Stimulated activated CD8-positive, alpha-beta memory T cell treated with anti-CD3 and anti-CD28 coated beads, Interleukin-12 subunit alpha, Interleukin-12 subunit beta, amount 100 ng/mL, for 4 hours (primary cell): ENCODE measurements around the gene FMNL2.

Experiments
- DNase-seq: peaks from one replicate; pipeline ENCODE4 v3.0.0-alpha.2; 2020; ENCODE audit warnings: low read depth

FMNL2 gene

DNA sequence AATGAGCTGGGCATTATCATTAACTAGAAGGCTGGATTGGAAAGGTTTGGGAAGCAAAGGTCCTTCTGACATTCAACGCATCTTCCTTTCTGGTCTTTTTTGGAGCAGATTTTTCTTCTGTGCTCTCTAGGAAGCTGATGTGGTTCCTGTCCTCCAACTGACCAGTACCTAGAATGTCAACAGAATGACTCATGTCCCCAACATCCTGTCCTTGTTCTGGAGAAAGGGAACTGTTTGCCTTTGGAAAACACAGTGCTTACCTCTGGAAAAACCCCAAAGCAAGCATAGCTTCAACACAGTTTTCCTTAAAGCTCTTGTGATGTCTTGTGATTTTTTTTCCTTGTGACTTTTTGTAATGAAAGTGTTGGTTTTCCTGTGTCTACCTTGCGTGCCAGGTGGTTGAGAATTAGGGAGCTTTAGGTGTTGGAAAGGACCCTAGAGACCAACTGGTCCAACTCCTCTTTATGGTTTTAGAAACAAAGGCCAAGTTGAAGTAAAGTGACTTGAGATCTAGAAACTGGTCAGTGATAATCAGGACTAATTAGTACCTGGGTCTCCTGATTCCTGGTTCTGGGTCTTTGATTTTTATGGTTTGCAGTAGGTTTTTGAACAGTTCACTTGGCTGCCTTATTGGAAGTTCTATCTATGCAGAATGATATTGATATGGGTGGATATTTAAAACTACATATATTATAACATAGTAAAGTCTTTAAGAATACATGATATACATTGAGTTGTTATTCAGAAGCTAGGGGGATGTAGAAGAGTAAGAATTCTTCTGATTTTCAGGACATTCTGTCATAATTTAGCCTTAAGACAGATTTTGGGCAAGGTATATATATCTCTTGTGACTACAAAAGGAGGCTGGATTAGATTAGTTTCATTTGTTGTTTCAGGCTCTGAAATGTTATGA is 70.5 kb downstream of the FMNL2 start:
- DNase-seq = no peak

DNA sequence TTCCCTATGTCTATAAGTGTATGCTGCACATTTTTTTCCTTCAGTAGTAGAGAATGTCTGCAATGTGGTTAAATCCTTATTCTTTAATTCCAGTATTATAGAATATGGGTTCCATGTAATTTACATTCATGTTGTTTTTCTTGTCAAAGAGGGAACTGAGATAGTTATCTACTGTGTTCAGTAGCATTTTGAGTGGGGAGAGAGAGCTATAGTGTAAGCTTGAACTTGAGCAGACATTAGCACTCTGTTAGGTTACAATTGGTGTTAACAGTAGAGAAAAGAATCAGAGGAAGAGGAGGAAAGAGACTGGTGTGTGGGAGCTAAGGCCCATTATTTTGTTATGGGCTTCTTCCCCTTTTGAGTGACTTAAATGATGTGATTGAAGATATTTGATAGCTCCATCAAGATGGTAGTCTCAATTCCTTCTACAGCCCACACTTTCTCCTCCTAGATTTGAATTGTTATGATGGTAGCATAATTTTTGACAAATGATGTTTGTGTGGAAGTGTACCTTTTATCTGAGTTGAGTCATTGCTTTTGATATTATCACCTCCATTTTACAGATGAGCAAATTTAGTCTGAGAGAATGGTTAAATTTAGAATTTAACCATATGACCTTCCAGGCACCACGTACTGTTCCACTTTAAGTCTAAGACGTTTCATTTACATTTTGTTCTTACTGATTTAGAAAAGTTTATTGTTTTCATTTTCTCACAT is 71.3 kb downstream of the FMNL2 start:
- no peak for DNase-seq

DNA sequence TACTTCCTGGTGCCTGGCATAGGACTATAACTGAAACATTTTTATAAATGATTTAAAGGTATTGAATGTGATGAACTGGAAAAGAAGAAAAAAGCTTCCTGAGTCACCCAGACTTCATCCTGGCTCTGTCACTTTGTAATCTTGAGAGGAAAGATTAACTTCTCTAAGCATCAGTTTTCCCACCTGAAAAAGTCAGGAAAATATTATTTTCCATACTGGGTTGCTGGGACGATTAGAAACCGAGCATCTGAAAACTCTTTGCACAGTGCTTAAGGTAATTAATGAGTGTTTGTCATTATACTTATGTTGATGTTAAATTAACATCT is 71.8 kb downstream of the FMNL2 start:
- DNase-seq = no peak

DNA sequence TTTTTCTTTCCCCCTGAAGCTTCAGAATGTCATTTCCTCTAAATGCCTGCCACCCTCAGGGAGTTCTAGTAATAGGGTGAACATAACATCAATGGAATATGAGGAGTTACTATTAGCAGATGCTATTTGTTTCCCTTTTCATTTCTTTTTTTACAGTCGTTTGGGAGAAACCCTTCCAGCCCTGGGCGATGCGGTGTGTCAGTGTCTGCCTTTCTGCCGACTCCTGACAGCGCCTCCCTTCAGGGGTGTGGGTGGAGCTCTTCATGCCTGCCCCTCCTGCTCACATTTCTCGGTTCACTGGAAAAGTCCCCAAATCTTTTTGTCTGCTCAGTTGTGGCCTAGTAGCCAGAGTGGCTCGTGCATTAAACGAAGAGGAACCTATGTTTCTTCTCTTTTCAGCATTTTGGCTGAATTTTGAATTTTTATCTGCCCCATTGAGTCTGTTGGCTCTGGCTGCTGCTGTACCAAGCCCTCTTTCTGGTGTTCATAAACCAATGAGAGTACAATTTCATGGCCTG is 72.3 kb downstream of the FMNL2 start:
- no peak for DNase-seq

DNA sequence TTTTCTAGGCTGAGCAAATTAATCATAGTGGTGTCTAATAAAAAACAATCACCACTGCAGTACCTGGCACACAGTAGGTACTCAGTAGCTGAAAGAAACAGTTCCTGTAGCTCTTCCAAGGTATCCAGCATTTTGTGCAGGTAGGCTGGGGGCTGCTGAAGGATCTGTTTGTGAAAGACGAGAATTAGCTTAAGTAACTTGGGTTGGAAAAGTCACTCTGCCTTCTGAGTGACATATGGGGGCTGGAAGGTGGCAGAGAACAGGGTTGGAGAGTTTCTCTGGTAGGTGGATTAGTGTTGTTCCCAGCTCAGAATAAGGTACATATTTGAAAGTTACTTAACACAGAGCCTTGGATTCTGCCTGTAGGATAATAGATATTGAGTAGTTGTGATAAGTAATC is 72.8 kb downstream of the FMNL2 start:
- DNase-seq = no peak

DNA sequence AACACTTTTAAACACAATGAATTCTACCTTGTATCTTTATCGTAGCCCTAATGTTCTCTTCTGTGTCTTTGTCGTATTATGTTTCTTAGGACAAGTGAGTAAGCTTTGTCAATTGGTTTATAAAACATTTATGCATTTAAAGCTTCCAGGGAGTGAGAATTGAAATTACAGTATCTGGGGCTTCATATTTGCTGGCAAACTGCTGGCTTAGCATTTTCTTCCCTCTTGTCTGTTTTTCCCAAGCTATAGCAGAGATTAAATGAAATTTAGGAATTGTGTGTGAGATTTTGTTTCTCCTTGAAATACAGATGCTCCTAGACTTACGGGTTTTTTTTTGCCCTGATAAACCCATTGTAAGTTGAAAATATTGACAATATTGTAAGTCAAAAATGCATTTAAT is 73.3 kb downstream of the FMNL2 start:
- no peak for DNase-seq

DNA sequence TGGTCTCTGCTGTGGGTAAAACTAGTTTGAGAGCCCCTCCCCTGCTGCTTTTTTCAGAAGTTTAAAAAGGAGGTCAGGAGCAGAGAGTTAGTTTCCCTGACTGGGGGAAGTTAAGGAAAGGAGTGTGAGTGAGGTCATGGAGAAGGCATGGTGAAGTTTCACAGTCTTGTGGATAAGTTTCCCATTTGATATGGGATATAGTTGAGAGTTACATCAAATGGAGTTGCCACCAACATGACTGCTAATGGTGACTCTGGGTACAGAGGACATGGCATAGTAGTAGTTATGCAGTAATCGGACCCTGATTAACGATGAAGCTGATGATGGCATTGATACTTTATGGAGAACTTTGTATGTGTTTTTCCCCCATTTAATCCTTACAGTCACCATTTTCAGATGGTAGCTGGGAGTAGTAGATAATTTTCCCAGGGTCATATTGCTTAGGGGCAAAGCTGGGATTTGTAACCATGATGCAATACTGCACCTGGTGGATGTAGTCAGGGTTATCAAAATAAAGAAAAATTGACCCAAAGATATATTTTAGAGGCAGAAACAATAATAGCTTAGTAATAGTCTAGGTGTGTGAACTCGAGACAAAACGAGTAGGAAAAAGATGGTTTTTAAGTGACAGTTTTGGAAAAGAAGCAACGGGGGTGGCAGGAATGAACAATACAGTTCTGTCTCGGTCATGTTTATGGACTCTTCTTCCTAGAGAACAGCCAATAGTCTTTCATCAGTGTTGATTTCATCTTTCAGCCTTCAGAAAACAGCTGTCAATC is 74.6 kb downstream of the FMNL2 start:
- DNase-seq = no peak

DNA sequence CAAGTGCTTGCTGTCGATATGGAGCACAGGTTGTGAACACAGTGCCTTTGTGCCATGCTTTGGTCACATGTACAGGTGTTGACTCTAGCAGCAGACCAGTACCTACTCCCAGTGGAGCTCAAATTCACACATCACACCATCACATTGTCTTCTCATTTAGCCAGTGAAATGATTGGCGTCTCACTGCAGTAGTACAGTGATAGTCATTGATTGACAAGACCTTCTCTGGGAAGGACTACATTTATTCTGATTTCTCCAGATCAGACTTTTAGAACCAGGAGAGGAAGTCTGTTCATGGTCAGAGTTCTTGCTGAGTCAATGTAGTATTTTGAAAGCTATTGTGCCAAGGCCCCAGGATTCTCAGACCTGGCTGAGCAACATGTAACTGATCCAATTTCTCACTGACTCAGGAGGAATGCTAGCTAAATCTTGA is 75.2 kb downstream of the FMNL2 start:
- DNase-seq = no peak

DNA sequence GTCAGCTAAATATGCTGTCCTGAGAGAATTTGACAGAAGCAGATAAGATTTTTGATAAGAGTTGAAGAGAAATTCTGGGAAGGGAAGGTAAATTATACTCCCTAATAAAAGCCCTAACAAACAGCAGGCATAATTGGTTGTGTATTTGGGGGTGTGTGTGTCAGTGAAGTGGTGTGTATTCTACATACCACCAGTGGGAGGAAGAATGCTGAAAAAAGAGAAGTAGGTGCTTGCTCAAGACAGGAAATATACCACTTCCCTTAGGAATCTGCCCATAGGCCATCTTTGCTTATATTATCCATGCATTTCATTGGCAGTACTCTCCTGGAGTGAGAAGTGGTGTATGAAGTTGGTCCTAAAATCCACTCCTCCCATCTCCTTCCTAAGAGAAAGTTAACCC is 76.2 kb downstream of the FMNL2 start:
- DNase-seq = no peak

DNA sequence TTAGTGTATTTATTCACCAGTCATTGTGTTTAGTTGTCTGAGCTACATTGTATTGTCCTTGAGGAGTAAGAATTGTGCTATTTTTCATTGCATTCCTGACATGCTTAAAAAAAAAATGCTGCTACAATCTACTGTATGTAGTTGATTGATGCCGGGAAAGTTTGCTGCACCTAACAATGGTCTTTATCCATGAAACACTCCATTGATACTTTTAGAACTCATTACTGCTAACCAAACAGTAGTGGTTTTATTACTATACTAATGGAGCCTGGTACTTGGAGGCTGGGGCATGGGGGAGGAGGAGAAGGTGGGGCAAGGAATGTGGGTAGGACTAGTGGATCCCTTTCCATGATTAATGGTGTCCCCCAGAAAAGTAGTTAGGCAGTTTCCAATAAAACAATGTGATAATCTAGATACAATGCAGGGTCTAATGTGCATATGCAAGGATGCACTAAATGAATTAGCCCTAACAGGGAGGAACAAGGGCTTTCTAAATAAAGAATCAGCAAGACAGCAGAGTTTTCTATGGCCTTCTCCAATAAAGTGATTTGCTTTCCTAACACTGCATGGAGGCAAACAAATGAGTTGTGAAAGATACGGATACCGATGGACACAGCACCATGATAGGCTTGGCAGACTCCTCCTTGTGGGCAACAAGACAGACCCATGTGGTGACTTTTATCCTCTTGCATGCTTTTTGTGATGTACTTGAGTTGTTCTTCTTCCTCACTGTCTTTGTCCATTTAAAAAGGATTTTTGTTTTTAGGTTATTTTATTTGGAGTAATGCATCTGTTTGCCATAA is 78.5 kb downstream of the FMNL2 start:
- DNase-seq = no peak

DNA sequence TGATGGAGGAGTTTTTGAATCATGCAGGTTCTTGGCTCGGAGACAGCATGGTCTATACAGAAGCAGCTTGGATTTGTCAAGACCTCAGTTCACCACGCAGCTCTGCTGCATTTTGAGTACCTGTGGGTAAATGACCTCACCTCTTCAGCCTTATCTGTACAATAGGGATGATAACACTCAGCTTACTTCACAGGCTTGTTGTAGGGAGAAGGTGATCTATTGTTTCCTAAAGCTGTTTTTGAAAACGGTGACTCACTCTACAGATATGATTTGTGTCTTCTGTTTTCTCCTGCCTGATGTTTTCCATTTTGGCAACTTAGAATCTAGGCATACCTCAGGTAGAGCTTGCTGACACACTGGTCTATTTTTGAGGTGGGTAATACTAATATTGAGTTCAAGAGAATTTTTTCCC is 80.3 kb downstream of the FMNL2 start:
- no peak for DNase-seq

DNA sequence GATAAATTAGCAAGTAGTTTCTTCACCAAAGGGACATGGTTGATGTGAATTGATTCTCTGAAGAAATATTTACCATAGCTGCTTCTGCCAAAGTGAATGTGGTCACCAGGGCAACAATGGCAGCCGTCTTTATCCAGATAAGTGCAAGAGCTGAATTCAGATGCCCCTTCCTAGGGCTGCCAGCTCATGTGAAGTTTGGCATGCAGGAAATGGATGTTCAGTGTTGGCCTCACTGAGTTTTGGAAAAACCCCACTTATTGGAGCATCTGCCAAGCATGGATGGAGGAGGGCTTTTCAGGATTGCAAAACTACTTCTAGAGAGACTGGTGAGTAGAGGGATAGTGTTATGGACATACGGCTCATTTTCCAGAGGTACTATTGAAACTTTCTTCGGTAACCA is 80.8 kb downstream of the FMNL2 start:
- no peak for DNase-seq

DNA sequence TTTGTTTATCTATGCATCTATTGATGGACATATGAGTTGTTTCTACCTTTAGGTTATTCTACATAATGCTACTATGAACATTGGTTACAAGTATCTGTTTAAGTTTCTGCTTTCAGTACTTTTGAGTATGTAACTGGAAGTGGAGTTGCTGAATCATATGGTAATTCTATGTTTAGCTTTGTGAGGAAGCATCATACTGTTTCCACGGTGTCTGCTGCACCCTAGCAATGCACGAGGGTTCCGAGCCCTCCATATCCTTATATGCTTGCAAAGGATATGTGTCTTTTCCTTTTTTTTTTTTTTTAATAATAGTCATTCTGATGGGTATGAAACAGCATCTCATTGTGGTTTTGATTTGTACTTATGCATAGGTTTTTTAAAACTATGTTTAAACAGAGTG is 83.7 kb downstream of the FMNL2 start:
- no peak for DNase-seq

DNA sequence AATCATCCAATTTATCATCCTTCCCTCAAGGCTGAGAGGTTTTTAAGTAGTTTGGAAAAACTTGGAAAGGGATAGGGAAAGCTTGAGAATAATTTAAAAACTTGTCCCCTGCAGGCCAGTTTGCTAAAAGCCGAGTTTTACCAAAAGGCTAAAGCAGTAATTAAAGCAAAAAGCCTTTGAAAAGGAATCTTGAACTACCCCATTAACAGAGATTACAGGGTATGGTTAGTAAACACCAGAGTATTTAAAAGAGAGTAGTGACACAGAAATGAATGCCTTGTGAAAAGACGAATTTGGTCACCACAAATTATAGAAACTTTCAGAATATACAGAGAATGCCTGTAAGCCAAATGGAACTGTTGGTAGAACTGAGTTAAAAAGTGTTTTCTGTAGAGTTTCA is 85.0 kb downstream of the FMNL2 start:
- no peak for DNase-seq

DNA sequence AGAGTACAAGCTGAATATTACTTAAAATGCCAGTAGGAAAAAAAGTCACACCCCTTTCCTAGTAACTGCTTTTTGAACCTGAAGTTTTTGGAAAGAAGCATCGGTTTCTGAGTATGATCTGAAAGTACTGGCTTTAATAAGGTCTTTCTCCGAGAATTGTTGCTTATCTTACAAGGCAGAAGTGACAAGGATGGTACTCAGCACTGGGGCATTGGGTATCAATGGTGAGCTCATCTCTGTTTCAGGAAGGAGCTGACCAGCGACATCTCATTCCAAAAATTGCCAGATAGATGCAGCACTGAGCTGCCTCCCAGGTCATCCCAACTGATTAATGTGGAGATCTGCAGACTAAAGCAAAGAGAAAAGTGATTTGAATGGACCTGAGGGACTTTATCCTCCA is 85.4 kb downstream of the FMNL2 start:
- DNase-seq = no peak

DNA sequence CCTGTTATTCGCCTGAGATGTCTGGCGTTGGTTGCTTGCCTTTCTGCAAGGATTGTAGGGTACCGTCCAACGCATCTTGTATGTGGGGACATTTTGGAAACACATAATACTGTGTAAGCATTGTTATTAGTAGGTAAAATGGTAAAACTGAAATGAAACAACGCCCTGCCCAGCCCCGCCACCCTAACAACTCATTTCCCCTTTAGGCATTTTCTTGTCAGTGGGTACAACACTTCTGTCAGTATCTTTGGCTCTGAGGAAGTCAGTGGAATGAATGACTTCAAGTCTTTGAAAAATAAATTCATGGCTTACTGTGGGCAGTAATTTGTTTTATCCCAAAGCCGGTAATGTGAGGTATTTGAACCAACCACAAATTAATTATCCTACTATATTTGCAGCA is 86.0 kb downstream of the FMNL2 start:
- DNase-seq = no peak

DNA sequence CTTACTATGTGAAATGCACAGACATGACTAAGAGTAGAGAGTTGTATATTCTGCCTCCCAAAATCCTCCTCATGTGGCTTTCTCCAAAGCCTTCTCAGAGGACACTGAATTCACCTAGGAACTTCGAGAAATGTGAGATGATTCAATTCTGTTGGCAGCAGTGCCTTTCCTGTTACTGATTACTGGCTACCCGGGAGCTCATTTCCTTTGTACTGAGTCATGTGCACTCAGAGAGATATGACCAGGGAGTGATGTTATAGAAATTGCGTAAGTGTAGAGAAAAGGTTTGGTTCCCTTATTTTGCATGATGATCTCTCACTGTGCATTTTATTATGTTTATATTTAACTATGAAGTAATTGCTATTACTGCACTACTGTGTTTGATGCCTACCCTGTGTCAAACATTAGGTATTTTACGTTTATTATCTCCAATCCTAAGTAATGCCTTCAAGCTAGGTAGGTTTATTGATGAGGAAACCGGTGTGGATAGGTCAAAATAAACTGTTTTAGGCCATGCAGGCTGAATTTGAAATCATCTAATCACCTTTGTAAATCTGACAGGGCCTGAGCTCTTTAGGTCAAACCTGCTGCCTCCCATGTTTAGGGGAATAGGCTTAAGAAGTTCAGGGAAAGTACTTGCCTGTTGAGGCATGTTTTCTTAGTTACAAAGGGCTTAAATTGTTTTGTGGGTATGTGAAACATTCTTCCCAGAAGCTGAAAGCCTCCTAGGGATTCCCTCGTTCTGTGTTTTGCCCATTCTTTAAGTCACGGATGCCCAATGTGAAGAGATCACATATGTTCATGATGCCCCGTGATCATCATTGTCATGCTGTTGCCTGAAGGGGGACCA is 86.8 kb downstream of the FMNL2 start:
- DNase-seq = no peak

DNA sequence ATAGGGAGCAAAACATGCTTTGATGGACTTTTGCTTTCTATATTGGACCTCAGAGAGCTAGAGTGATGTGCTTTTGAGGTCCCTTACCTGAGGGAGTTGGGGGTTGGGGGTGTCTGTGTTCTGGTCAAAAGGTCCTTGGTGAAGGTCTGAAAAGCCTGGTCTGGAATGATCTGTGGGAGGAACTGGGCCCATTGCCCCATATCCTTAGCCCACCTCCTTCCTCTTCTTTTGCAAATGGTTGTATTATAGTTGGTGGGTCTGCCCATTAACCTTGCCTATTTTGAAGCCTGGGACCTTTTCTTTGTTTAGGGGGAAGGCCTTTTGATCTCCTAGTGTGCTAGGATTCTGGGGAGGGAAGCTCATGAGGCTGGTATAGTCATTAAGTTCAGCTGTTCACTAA is 88.7 kb downstream of the FMNL2 start:
- no peak for DNase-seq

DNA sequence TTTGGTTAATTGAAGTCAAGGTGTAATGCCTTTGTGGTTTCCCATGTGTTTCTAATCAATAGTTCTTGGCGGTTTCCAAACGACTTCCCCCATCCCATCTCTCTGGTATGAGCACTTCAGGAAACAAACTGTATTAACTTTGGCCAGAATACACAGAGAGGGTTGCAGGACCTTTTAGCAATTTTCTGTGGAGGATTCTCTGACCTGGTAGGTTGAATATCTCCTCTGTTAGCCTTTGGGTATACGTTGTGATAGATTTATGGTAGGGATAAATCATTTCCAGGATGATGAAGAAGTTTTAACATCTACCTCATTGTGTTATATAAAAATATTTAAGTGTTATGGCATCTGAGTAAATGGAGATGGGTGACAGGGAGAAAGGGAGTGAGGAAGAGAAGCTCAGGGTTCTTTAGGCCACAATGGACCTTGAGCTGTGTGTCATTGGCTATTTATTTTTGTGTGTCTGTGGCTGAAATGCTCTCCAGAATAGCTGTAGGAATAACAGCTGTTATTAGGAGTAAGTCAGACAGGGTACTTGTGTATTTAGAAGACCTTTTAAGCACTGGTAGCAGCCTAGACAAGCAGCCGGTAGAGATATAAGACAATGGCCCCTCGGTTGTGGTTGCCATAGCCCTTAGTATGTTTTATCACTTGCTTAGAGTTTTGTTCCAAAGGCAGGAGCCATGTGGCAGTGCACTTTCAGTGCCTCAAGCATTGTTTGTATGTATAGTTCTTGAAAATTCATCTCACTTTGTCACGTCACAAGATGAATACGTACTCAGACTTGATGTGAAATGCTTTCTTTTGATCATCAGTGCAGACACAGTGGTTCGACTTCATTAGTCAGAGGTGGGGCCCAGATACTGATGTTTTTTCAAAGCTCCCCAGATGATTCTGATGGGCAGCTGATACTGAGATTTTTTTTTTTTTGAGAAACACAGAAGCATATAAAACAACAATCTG is 91.1 kb downstream of the FMNL2 start:
- no peak for DNase-seq

DNA sequence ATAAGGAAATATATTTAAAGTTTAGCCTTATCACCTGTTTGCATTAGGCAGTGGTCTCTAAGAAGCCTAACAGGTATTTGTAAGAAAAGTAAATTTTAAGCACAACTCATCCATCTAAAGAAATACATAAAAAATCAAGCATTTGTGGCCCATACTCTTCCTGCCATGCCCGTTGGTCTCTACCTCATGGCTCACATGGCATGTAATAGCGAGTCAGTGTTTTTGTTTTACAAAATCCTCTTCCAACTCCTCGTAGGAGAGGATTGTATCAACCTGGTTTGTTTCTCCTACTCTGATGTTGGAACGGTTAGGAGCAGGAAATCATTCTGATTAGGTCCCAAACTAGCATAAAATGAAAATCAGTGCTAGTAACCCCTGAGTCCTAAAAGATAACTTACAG is 91.8 kb downstream of the FMNL2 start:
- no peak for DNase-seq
